ENCODE results near the gene PBX1. TPM values are rescaled to one million over a fixed set of nuclear protein-coding genes. Genes with fewer than 3 reads are reported as not detected.
"Not testable (repeated sequence)": the region's sequence is repeated elsewhere in the genome, so short reads cannot be mapped to it uniquely, and the experiment has no call there.

PBX1 gene
- total RNA-seq, 1 donor from 2014 or later = 9.5 TPM

GRCh38 chr1:164588516-164589341 is 29.7 kb downstream of the PBX1 start:
- peak; percentile 56 for DNase-seq (ENCODE audit: low spot score)
- ATAC-seq = peak; percentile 47

GRCh38 chr1:164589408-164589807 is 30.4 kb downstream of the PBX1 start:
- ATAC-seq (no peak), DNase-seq (ENCODE audit: low spot score) (no peak)

- peak; percentile 9 for ATAC-seq
- DNase-seq (ENCODE audit: low spot score) = no peak
These were observed 31.1 kb downstream of the PBX1 start for GRCh38 chr1:164589961-164590507.

- ATAC-seq = peak; percentile 65
- DNase-seq (ENCODE audit: low spot score) = no peak
These were observed 31.6 kb downstream of the PBX1 start for GRCh38 chr1:164590592-164590991.

GRCh38 chr1:164591858-164592257 is 32.9 kb downstream of the PBX1 start:
- ATAC-seq = no peak

GRCh38 chr1:164592634-164593033 is 33.6 kb downstream of the PBX1 start:
- DNase-seq (ENCODE audit: low spot score) = no peak
- ATAC-seq = no peak

More at GRCh38 chr1:164591858-164592257, 32.9 kb downstream of the PBX1 start:
- DNase-seq (ENCODE audit: low spot score) = no peak

GRCh38 chr1:164595212-164595611 is 36.2 kb downstream of the PBX1 start:
- no peak for DNase-seq (ENCODE audit: low spot score)
- ATAC-seq = no peak

GRCh38 chr1:164596172-164596571 is 37.2 kb downstream of the PBX1 start:
- no peak for DNase-seq (ENCODE audit: low spot score)
- no peak for ATAC-seq

GRCh38 chr1:164598719-164599118 is 39.7 kb downstream of the PBX1 start:
- ATAC-seq (no peak), DNase-seq (ENCODE audit: low spot score) (no peak)

GRCh38 chr1:164599272-164599671 is 40.3 kb downstream of the PBX1 start:
- ATAC-seq = no peak
- DNase-seq (ENCODE audit: low spot score) = no peak

- DNase-seq (ENCODE audit: low spot score) (no peak), ATAC-seq (no peak)
These were observed 42.6 kb downstream of the PBX1 start for GRCh38 chr1:164601399-164602100.

GRCh38 chr1:164602101-164602422 is 43.1 kb downstream of the PBX1 start:
- no peak for DNase-seq (ENCODE audit: low spot score)
- ATAC-seq = peak; percentile 22

- ATAC-seq = peak; percentile 19
- DNase-seq (ENCODE audit: low spot score) = no peak
These were observed 43.6 kb downstream of the PBX1 start for GRCh38 chr1:164602480-164603093.

- not testable (repeated sequence) for ATAC-seq; DNase-seq (ENCODE audit: low spot score)
These were observed 44.8 kb downstream of the PBX1 start for GRCh38 chr1:164603805-164604204.

GRCh38 chr1:164604541-164604940 is 45.6 kb downstream of the PBX1 start:
- ATAC-seq (no peak), DNase-seq (ENCODE audit: low spot score) (no peak)

GRCh38 chr1:164605254-164606091 is 46.5 kb downstream of the PBX1 start:
- ATAC-seq = no peak

GRCh38 chr1:164607351-164607750 is 48.4 kb downstream of the PBX1 start:
- no peak for DNase-seq (ENCODE audit: low spot score)
- no peak for ATAC-seq

More at GRCh38 chr1:164605254-164606091, 46.5 kb downstream of the PBX1 start:
- DNase-seq (ENCODE audit: low spot score) = no peak

GRCh38 chr1:164608651-164609057 is 49.7 kb downstream of the PBX1 start:
- no peak for ATAC-seq

GRCh38 chr1:164609089-164609488 is 50.1 kb downstream of the PBX1 start:
- no peak for DNase-seq (ENCODE audit: low spot score)
- no peak for ATAC-seq

More at GRCh38 chr1:164608651-164609057, 49.7 kb downstream of the PBX1 start:
- DNase-seq (ENCODE audit: low spot score) = no peak

GRCh38 chr1:164610538-164611222 is 51.7 kb downstream of the PBX1 start:
- DNase-seq (ENCODE audit: low spot score) (no peak), ATAC-seq (no peak)

All from left lobe of liver (tissue), 2 donors.